HG03565 (cell line): Measurements from ENCODE around the gene MAGI1.
A peak's percentile ranks its signal among the peaks of the same experiment; 100 is the strongest.
"Not testable (repeated sequence)": the region's sequence is repeated elsewhere in the genome, so short reads cannot be mapped to it uniquely, and the experiment has no call there.

Source experiments
- ATAC-seq: cut with Tn5 transposase; IDR thresholded peaks from one replicate; pipeline ENCODE4 v1.9.1; 2021; ENCODE audit warnings: mild to moderate bottlenecking, moderate library complexity; ENCODE audit not compliant: unreplicated experiment

Gene MAGI1

DNA sequence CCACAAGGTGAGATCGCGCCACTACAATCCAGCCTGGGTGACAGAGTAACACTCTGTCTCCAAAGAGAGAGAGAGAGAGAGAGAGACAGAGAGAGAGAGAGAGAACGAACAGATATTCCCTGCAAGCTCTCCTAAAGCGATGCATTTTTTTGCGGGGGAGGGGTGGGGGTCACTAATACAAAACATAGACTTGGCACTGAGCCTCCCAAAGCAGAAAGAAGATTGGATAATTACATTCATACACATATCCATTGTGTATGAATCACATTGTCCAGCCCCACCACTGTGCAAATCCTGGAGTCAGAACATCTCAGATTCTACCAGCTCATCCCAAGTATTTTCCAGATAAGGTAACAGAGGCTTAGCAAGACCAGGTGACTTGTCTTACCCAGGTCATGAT, 459.9 kb downstream of the MAGI1 start:
- ATAC-seq = no peak

DNA sequence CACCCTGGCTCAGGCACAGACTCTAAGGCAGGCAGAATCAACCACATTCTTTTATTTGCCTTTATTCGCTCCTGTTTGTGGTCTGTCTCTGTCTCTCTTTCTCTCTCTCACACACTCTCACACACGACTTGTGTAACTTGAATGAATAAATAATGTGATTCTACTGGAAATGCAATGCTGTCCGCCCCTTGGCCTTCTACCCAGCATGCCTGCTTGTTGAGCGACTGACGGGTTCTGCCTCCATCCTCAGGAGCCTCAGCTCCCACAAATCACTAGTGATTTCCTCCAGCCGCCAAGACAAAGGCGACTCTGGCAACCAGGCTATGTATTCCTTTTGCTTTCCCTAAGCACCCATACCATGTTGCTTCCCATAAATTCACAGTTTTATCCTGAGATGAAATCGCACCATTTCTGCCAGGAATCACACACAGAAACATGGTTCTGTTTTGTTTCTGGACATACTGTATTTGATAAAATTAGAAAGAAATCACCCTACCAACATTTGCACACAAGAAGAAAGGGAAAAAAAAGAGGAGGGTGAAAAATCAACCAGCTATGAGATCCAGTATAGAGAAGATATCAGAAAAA, 460.8 kb downstream of the MAGI1 start:
- no peak for ATAC-seq

DNA sequence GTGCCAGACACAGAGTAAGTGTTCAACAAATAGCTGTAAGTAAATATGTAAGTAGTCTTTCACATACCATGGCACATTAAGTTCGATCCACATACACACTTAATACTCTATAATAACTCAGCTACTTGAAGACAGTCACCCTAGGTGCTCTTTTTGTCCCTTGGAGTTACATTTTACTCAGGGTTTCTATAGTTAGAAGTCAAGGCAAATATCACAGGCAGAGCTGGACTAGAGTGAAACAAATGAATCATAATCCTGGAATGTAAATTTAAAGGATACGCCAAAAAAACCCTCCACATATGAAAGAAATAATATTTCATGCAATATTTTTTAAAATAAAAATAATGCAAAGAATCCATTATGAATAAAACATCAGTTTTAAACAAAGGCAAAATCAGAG, 461.8 kb downstream of the MAGI1 start:
- no peak for ATAC-seq

DNA sequence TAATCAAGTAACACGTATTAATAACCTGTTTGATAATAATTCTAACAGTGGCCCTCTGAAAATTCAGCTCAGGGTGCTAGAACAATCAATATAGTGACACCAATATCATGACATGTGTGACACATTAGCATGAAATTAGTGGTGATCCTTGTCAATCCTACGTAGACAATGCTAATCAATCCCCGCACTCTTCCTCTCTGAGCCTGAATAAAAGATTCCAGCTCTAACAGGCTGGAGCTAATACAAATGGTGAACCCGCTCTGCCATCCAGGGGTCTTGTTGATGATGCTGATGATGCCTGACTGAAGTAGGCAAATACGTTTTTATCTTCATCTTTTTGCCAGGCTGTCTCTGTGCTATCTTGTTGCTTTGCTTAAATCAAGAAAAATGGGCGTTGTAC, 462.5 kb downstream of the MAGI1 start:
- no peak for ATAC-seq

DNA sequence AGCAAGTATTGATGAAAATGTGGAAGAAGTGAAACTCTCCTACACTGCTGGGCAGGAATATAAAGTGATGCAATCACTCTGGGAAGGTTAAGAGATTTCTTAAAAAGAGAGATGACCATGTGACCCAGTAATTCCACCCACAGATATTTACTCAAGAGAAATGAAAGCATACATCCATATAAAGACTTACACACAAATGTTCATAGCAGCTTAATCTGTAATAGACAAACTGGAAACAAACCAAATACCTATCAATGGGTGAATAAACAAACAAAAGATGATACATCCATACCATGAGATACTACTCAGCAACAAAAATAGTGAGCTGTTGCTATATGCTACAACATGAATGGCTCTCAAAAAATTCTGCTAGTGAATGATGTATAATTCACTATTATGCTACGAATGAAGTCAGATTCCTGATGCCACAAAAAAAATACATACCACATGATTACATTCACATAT, 463.3 kb downstream of the MAGI1 start:
- ATAC-seq = no peak

DNA sequence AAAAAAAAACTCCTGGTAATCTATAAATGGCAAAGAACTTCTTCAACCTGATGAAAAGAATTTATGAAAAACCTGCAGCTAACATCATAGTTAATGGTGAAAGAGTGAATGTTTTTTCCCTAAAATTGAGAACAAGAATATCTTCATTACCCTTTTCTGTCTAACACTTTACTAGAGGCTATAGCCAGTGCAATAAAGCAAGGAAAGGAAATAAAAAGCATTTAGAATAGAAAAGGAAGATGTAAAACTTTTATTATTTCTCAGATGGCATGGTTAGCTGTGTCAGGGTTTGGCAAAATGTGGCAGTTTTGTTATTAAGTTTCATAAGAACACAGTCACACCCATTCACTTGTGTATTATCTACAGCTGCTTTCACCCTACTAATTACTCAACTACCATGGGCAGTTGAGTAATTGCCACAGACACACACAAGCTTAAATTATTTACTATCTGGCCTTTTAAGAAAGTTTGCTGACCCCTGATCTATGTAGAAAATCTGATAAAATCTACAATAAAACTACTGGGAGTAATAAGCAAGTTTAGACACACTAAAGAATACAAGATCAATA, 465.1 kb downstream of the MAGI1 start:
- ATAC-seq = no peak

DNA sequence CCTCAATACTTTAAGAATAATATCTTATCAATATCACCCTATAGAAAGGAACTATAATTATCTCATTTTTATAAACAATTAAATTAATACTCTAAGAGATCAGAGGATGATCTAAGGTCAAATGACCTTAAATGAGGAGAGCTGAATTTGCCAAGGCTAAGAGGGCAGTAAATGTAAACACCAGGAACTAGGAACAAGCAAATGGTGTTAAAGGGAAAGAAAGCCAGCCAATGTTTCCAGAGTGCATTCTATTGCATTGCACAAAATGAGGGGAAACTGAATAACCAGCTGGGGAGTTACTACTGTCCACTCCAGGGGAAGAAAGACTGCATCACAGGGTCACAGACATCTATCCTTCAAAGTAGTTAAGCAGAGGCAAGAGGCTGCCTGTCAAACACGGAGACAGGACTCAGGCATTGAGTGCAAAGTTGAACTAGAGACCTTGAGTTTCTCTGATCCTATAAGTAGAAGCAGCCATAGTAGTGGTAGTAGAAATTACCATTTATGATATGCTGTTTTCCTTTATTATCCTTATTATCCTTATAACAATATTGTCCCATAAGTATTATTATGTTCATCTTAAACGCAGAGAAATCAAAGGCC, 466.4 kb downstream of the MAGI1 start:
- no peak for ATAC-seq

DNA sequence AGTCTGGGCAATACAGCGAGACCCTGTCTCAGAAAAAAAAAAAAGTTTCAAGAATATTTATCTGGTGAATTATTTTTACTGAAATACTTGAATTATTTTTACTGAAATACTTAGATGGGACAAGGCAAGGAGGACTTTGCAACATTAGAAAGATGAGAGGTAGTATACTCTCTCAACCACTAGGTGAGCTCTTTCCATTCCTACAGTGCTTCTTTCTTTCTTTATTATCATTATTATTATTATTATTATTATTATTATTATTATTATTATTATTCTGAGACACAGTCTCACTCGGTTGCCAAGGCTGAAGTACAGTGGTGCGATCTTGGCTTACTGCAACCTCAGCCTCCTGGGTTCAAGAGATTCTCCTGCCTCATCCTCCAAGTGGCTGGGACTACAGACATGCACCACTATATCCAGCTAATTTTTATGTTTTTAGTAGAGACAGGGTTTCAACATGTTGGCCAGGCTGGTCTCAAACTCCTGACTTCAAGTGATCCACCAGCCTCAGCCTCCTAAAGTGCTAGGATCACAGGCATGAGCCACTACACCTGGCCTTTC, 468.8 kb downstream of the MAGI1 start:
- ATAC-seq = no peak

DNA sequence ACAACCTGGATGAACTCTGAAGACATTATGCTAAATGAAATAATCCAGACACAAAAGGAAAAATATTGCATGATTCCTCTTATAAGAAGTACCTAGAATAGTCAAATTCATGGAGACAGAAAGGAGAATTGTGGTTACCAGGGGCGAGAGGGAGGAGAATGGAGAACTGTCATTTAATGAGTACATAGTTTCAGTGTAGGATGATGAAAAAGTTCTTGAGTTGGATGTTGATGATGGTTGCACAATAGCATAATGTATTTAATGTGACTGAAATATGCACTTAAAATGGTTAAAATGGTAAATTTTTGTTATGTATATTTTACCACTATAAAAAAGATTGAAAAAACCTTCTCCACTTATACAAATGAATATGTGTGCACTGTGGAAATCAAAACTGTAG, 469.6 kb downstream of the MAGI1 start:
- ATAC-seq = no peak

DNA sequence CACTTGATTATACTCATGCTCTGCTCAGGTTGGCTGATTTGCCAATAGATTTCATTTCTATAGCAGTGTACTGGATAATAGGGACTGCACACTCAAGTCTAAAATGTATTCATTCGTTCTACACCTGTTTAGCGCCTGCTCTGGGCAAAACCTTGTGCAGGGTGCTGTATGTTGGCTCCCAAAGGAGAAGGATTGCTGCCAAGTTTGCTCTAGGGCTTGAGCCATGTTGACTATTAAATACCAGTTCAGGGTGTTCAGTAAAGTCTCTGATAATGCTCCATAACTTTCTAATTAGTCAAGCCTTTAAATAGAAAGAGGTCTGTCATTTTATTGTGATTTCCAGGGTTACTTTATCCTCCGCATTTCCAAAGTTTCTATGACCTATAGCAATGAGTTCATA, 470.2 kb downstream of the MAGI1 start:
- ATAC-seq = no peak

DNA sequence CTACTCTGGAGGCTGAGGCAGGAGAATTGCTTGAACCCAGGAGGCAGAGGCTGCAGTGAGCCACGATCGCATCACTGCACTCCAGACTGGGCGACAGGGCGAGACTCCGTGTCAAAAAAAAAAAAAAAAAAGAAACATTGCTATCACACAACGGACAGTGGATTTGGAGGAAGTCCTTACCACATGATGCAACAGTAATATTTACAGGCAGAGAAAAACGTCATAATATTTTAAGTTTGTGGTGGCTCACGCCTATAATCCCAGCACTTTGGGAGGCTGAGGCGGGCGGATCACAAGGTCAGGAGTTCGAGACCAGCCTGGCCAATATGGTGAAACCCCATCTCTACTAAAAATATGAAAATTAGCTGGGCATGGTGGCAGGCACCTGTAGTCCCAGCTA, 473.0 kb downstream of the MAGI1 start:
- ATAC-seq = not testable (repeated sequence)

DNA sequence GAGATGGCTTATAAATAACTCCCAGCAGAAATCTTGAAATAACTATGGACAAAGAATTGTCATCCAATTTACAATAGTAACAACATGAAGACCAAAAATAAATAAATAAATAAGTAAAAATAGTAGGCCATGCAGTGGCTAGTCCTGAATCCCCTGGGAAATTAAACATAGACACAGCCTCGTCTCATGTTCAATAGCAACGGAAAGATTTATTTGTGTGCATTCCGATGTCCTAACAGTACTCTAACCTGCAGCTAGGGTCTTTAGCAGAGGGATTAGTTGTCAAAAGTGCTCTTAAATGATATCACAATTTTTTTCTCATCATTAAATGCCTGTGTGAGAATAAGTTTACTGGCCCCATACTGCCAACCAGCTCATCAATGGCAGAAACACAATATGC, 474.2 kb downstream of the MAGI1 start:
- ATAC-seq = no peak

DNA sequence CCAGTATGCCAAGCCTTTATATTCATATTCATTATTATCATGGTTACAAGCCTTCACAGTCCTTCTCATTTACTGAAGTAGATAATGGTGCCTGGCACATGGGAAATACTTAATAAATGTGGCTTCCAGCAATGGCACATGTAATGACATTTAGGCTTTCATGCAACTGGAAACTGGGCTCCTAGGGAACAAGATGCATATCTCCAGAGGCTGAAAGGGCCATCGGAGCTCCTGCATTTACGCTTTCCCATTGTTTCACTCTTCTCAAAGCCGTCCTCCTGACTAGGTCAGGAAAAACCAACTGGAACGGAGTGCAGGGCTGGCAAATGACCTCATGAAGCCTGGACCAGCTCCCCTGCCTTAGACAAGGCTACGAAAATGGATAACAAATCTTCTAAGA, 474.9 kb downstream of the MAGI1 start:
- no peak for ATAC-seq

DNA sequence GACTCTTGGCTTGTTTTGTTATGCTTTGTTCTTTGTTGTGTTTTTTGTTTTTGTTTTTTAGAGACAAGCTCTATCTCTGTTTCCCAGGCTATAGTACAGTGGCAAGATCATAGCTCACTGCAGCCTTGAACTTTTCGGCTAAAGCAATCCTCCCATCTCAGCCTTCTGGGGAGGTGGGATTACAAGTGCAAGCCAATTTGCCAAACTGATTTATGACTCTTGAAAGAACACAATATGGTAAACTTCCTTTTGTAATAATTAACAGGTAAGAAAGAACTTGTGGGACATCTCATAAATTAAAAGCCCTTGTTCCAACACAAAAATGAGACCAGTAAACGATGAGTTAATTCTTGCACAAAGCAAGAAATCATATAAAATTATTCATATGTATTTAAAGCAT, 476.3 kb downstream of the MAGI1 start:
- ATAC-seq = no peak

DNA sequence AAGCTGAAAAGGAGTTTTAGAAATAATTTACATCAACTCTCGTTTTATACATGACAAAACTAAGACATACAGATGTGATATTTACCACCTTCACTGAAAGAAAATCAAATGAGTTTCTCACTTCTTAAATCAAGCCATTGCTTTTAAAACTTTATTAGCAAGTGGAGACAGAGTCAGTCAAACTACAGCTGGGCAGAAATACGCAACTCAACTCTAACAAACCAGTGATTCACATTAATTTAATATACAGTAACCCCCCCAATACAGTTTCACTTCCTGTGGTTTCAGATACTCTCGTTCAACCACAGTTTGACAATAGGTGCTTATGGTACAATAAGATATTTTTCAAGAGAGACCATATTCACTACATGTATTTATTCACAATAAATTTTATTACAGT, 477.1 kb downstream of the MAGI1 start:
- ATAC-seq = peak; percentile 69

DNA sequence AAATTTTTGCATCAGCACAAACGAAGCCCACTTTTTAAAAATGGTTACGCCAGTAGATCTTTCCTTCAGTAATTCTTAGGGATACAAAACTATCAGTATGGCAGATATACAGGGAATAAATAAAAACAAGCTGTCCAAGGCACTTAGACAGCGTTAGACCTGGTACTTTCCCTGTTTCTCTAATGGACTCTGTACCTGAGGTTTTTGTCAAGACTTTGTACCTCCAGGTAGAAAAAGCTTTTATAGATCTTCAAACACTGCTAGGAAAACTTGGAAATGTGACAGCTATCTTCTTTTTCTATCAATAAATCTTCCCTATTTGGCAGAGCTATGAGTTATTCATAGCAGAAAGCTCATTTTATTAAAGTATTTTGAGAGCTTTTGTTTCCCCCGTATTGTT, 477.8 kb downstream of the MAGI1 start:
- ATAC-seq = no peak

DNA sequence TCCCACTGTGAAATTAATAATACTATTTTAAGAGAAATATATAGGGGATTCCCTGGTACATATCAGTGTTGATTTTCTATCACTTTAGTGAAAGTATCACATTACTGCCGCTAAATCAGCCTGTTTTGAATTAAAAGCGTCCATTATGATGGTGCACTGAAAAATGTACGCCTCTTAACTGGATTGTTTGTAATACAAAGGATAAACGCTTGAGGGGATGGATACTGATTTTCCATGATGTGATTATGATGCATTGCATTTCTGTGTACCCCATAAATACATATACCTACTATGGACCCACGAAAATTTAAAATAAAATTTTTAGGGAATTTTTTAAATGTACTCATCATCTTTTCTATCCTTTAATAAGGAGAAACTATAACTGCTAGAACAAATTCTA, 478.6 kb downstream of the MAGI1 start:
- ATAC-seq = no peak

DNA sequence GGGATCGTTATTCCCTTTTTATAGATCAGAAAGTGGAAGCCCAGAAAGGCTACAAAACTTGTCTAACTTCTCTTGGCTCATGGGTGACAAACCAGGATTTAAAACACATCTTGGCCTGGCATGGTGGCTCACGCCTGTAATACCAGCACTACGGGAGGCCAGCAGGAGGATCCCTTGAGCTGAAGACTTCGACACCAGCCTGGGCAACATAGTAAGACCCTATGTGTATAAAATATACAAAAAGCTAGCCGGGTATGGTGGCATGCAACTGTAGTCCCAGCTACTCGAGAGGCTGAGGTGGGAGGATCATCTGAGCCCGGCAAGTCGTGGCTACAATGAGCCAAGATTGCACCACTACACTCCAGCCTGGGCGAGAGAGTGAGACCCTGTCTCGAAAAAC, 479.1 kb downstream of the MAGI1 start:
- ATAC-seq = no peak

DNA sequence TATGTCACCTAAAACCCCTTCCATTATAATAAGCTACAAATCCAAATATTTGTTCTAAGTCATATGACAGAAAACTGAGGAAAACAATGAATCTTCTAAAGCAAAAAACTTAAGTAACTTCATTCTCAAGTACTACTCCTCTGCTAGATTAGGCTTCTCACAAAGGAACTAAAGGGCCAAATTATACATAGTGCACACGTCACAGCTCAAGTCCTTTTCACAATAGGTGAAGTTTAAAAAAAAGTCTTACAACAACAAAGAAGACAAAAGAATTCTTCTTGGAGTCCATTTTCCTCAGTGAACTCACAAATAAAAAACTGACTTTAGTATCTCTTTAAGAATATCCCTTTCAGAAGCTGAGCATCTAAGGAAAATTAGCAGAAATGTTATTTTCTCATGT, 479.9 kb downstream of the MAGI1 start:
- ATAC-seq = no peak

DNA sequence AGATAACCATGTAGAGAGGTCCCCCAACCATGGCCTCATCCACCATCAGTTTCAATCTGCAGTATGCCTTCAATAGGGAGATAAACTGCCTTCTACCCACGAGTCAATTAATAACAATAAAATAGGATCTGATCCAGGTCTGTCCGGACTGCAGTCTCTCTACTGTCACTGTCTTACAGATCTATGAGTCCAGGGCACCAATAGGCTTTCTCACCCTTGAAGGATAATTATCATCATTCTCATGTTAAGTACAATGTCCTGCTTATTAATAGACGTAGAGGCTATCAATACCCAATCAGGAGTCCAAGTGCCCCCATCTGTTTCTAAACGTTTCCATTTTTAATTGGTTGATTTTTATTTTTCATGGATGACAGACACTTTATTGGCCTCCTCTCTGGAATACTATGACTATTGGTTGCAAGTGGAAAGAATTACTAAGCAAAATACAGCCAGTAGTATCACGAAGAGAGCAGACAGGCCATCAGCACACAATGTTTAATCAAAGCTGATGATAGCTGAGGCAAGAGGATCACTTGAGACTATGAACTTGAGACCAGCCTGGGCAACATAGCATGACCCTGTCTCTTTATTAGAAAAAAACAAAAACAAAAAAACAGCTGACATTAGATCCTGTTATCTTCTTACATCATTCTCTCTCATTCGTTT, 480.7 kb downstream of the MAGI1 start:
- ATAC-seq = no peak

DNA sequence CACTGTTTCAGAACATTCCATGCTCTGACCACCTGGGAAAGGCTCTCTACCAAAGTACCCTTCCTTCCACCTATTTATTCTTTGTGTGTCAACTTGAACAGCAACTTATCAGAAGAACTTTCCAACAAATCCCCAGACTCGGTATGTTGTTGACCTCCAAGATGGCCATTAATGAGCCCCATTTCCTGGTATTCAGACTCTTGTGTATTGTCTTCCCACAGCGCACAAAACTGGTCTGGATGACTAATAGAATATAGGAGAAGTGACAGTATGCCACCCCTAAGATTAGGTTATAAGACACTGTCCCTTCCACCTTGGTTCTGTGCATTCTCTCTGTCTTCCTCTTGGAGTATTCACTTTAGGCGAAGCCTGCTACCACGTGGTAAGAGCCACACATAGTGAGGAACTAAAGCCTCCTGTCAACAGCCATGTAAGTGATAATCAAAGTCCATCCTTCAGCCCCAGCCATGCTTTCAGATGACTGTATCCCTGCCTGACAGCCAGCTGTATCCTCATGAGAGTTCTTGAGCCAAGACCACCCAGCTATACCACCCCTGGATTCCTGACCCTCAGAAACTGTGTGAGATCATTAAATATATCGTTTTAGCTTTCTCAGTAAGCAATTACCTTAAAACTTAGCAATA, 481.7 kb downstream of the MAGI1 start:
- no peak for ATAC-seq
